HL-60 (cell line): ENCODE measurements around the gene TBX19.

Source experiments
- DNase-seq, 2 experiments: peaks; one replicate each; pipeline ENCODE4 v3.0.0-alpha.2; 2010 to 2020; ENCODE audit warnings: low read depth in 1 of 2, low spot score in 1 of 2
- H3K27ac ChIP-seq: fragments of 250-450 bp; sonication (Bioruptor Pico); replicated peaks from 2 replicates; pipeline ENCODE4 v1.5.1; 2020; ENCODE audit warnings: mild to moderate bottlenecking, moderate library complexity
- H3K27me3 ChIP-seq: fragments of 250-450 bp; sonication (Bioruptor Pico); 2 replicates; pipeline ENCODE4 v1.5.1; 2021; ENCODE audit warnings: mild to moderate bottlenecking, moderate library complexity; ENCODE audit not compliant: insufficient read depth, poor library complexity, severe bottlenecking
- H3K4me3 ChIP-seq: replicated peaks from 2 replicates; pipeline ENCODE4 v1.5.1; 2011; ENCODE audit warnings: mild to moderate bottlenecking, control low read depth, low read length; ENCODE audit not compliant: insufficient read depth
- CTCF ChIP-seq: IDR thresholded peaks from one replicate; pipeline ENCODE4 v1.5.1; 2011; ENCODE audit warnings: low read length, control low read depth, inconsistent platforms; ENCODE audit not compliant: insufficient read depth
- GABPA ChIP-seq: IDR thresholded peaks from 2 replicates; pipeline ENCODE4 v1.6.1; 2012; ENCODE audit warnings: low read depth
- POLR2AphosphoS5 ChIP-seq: IDR thresholded peaks from 2 replicates; pipeline ENCODE4 v1.6.1; 2012; ENCODE audit warnings: low read depth
- SPI1 ChIP-seq: IDR thresholded peaks from 2 replicates; pipeline ENCODE4 v1.6.1; 2012; ENCODE audit warnings: low read depth, mild to moderate bottlenecking, borderline replicate concordance
- TF ChIP-seq, protein P1 (sequence below): IDR thresholded peaks from 2 replicates; pipeline ENCODE4 v1.6.1; 2012; ENCODE audit warnings: low read depth; ENCODE audit not compliant: insufficient replicate concordance

TBX19 gene

DNA sequence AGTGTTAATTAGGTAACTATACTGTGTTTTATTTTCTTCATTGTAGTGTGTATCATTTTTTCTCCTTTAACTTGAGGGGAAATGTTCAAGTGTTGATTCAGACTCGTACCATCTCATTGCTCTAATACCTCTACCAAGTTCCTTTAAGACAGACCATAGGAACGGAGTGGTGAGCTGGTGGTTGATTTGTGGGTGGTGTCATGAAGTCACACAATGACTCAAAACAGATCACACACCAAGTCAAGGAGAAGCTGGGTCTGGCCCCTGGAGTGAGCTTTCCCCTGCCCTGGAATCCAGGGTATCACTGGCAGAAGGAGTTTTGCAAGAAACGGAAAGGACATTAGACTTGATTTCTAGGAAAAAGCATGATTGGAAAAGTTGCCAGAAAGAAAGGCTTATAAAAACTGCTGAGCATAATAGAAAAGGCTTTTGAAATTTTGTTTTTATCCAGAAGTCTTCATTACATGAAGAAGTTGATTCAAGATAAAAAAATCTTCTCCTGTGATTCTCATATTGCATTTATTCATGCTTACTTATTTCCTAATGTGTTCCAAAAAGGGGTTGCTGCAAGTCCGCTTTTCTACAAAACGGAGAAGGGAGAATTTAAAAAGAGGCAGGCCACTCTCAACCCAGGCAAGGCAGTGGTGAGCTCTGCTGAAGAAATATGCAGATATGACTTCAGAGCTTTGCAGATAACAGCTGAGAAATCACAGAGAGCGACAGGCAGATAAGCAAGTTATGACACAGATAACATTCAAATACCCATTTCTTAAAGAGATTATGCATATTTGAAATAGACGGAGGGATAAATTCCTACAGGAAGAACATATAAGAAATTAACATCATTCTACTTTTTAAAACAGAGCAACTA, 79.7 kb downstream of the TBX19 start:
- H3K27me3 ChIP-seq, result no peaks in the 10 kb centered on the region
- DNase-seq, result no peak
- H3K4me3 ChIP-seq, result no peak overlapping the region
- no peak for TF ChIP-seq GABPA
- no peak for TF ChIP-seq SPI1
- TF ChIP-seq CTCF, result no peak
- no peak for TF ChIP-seq POLR2AphosphoS5
- TF ChIP-seq, protein P1, sequence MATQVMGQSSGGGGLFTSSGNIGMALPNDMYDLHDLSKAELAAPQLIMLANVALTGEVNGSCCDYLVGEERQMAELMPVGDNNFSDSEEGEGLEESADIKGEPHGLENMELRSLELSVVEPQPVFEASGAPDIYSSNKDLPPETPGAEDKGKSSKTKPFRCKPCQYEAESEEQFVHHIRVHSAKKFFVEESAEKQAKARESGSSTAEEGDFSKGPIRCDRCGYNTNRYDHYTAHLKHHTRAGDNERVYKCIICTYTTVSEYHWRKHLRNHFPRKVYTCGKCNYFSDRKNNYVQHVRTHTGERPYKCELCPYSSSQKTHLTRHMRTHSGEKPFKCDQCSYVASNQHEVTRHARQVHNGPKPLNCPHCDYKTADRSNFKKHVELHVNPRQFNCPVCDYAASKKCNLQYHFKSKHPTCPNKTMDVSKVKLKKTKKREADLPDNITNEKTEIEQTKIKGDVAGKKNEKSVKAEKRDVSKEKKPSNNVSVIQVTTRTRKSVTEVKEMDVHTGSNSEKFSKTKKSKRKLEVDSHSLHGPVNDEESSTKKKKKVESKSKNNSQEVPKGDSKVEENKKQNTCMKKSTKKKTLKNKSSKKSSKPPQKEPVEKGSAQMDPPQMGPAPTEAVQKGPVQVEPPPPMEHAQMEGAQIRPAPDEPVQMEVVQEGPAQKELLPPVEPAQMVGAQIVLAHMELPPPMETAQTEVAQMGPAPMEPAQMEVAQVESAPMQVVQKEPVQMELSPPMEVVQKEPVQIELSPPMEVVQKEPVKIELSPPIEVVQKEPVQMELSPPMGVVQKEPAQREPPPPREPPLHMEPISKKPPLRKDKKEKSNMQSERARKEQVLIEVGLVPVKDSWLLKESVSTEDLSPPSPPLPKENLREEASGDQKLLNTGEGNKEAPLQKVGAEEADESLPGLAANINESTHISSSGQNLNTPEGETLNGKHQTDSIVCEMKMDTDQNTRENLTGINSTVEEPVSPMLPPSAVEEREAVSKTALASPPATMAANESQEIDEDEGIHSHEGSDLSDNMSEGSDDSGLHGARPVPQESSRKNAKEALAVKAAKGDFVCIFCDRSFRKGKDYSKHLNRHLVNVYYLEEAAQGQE, result no peak
- no peak overlapping the region for H3K27ac ChIP-seq

DNA sequence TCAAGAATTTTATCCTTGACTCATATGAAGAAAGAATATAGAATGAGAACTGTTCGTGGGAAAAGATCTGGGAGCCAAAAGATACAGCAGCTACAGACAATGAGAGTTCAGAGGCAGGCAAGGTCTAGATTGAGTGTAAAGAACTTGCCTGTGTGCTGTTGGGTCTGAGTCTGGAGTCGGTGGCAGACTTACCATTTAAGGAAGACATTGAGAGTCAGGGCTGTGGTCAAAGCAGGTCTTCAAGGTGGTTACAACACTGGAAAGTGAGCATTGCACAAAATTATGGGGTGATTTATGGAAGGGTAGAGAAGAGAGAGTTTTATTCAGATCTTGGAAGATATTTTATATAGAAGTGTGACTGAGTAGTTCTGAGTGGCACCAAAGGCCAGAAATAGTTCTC, 80.6 kb downstream of the TBX19 start:
- no peaks in the 10 kb centered on the region for H3K27me3 ChIP-seq
- DNase-seq, result no peak
- H3K4me3 ChIP-seq, result no peak overlapping the region
- no peak overlapping the region for H3K27ac ChIP-seq
- TF ChIP-seq POLR2AphosphoS5 (no peak), GABPA (no peak), CTCF (no peak), SPI1 (no peak)
- TF ChIP-seq, protein P1, result no peak

DNA sequence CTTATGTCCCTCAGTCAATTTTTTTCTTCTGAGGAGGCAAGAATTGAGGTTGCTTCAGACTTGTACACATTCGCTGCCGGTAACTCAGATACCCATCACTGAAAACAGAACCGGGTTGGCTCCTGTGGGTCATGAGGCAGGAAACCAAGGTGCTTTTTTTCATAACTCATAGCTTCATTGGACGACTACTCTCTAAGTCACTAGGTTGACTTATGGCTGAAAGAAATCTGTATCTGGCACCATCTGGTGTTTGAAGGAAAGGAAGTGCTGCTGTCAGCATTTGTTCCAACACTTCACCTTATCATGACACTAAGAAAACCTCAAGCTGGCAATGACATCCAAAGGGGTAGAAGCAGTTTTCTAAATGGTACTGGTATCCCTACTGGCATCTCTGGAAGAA, 82.3 kb downstream of the TBX19 start:
- TF ChIP-seq GABPA, result no peak
- TF ChIP-seq CTCF, result no peak
- TF ChIP-seq, protein P1, result no peak
- no peak for TF ChIP-seq SPI1
- Histone ChIP-seq H3K27me3 (no peaks in the 10 kb centered on the region), H3K27ac (no peak overlapping the region), H3K4me3 (no peak overlapping the region)
- no peak for DNase-seq
